HG03135 (cell line): Measurements from ENCODE around the gene SLC34A2.

Experiments used
- ATAC-seq: cut with Tn5 transposase; IDR thresholded peaks from one replicate; pipeline ENCODE4 v1.9.1; 2021; ENCODE audit warnings: mild to moderate bottlenecking, moderate library complexity; ENCODE audit not compliant: unreplicated experiment

Gene SLC34A2

GRCh38 chr4:25722964-25723363 is 67.3 kb downstream of the SLC34A2 start:
- ATAC-seq = no peak

DNA sequence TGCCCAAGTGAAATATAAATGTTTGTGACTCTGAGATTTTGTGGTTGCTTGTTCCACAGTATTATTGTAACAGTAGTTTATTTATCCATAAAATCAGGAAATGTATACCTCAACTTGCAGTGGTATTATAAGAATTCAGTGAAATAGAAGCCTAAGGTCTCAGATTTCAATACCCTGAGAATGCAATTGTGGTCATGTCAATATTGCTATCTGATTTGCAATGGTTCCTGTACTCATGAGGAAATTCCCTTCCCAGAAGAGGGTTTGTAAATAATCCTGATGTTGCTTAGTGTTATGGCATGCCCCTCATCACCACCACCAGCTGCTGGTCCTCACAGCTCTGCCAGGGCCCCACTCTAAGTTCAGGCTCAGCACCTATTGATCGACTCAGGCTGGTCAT is 67.8 kb downstream of the SLC34A2 start:
- ATAC-seq = no peak

GRCh38 chr4:25725870-25726269 is 70.2 kb downstream of the SLC34A2 start:
- ATAC-seq = no peak

DNA sequence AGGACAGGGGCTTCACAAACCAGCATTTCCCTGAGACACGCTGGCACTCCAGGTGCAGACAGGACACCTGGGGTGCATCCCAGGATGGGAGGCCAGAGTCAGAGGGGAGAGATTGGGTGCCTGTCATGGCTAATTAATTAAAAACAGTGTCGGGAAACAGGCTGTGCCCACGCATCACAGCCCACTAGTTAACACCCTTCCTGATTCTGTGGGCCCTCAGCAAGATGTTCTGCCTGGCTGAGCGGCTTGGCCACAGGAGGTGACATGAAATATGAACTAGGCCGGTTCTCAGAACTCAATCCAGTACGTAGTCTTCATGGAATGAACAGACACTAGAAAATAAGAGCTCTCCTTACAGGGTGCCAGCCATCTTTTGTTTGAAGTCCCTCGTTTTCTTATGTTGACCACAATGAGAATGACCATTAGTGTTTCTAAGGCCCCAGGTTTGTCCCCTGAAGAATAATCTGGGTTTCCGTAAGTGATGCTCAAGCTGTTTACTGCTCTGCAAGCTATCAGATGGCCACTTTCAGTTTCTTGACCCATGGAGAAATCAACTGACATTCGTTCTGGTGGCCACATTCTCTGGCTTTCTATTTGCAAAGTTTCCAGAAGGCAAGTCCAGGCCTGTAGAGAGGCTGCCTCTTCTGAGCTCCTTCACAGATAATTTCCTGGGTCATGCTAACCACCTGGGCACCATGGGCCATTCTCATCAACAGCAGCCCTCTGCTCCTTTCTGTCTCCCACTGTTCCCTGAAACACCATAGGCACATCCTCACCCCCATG is 72.3 kb downstream of the SLC34A2 start:
- no peak for ATAC-seq
